ENCODE results near the gene NTRK2.

The NTRK2 gene

GRCh38 chr9:84812355-84812754 is 142.8 kb downstream of the NTRK2 start:
- DNase-seq (ENCODE audit: extremely low read depth, low read depth), result no peak
- TF ChIP-seq, protein P1, sequence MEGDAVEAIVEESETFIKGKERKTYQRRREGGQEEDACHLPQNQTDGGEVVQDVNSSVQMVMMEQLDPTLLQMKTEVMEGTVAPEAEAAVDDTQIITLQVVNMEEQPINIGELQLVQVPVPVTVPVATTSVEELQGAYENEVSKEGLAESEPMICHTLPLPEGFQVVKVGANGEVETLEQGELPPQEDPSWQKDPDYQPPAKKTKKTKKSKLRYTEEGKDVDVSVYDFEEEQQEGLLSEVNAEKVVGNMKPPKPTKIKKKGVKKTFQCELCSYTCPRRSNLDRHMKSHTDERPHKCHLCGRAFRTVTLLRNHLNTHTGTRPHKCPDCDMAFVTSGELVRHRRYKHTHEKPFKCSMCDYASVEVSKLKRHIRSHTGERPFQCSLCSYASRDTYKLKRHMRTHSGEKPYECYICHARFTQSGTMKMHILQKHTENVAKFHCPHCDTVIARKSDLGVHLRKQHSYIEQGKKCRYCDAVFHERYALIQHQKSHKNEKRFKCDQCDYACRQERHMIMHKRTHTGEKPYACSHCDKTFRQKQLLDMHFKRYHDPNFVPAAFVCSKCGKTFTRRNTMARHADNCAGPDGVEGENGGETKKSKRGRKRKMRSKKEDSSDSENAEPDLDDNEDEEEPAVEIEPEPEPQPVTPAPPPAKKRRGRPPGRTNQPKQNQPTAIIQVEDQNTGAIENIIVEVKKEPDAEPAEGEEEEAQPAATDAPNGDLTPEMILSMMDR (IDR thresholded peaks at IDR 0.05; ENCODE audit: low read depth, low read length), result no peak

DNA sequence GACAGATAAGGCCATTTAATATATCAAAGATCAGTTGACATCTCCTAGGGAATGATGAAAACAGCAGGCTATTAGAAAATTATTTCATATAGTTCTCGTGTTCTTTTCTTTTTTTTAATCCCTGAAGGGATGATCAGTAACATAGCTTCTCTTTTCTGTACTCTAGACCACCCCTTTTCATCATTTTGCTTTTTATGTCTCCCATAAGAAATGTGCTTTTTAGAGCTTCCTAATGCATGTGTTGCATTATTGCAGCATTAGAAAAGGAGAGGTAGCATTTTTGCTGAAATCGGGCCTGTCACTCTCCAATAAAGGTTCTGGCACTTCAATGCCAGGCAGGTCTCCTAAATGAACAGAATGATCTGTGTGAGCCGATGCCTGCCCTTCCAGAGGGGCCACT is 143.3 kb downstream of the NTRK2 start:
- DNase-seq (ENCODE audit: extremely low read depth, low read depth), result no peak
- TF ChIP-seq, protein P1 (IDR thresholded peaks at IDR 0.05; ENCODE audit: low read depth, low read length), result no peak

DNA sequence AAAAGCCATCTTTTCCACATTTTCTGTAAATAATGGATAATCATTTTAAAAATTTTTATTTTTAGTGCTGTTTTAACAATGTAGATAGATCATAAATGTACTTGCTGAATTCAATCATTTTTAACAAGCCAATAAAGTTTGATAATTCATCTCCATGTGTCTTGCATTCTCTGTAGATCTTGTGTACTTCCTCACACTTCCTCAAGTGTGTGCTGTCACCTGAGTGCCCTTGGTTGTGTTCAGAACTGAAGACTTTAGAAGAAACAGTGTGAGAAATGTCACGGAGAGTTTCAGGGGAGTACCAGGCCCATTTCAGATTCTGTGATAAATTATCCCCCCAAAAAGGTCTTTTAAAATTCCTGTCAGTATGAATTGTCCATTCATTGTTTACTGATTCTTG is 146.0 kb downstream of the NTRK2 start:
- DNase-seq (ENCODE audit: extremely low read depth, low read depth), result no peak
- TF ChIP-seq, protein P1 (IDR thresholded peaks at IDR 0.05; ENCODE audit: low read depth, low read length), result no peak

- DNase-seq (ENCODE audit: extremely low read depth, low read depth), result no peak
- TF ChIP-seq, protein P1 (IDR thresholded peaks at IDR 0.05; ENCODE audit: low read depth, low read length), result no peak
Measured at GRCh38 chr9:84817038-84817437, 147.5 kb downstream of the NTRK2 start.

DNA sequence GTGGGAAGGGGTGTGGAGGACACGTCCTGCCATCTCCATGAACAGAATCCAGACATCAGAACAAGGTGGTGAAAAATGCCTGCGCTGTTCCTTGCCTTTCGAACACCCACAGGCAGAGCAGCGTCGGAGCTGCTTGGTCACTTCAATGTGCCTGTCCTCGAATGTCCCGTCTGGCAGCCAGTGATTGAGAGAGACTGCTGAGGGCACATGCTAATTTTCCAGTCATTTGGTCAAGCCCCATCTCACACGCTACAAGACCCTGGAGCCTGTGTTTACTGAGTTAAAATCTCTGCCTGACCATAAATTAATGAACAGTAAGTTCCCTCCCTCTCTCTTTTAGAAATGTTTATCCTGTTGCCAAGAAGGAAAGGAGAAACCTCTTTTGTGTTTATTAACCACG is 149.3 kb downstream of the NTRK2 start:
- TF ChIP-seq, protein P1 (IDR thresholded peaks at IDR 0.05; ENCODE audit: low read depth, low read length), result no peak
- no peak for DNase-seq (ENCODE audit: extremely low read depth, low read depth)

DNA sequence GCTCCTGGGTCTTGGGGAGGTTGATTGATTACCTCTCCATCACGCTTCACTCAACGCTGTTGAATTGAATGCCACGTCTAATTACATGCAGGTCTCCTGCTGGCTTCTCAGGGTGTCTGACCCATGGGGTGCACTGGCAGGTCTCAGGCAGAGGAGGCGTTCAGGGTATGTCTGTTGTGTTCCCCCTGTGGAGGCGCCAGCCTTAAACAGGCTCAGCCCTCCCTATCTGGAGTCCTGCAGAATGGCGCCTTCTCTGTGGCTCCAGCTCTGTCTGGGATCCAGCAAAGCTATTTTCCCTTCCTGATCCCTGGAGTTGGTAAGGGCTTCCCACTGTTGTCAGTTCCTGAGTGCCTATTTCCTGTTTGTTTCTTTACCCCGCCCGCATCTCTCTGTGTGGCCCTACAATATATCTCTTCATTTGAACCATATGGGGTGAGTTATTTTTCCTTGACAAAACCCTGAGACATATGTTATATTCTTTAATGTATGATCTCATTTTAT is 150.0 kb downstream of the NTRK2 start:
- TF ChIP-seq, protein P1 (IDR thresholded peaks at IDR 0.05; ENCODE audit: low read depth, low read length), result no peak
- DNase-seq (ENCODE audit: extremely low read depth, low read depth), result no peak

DNA sequence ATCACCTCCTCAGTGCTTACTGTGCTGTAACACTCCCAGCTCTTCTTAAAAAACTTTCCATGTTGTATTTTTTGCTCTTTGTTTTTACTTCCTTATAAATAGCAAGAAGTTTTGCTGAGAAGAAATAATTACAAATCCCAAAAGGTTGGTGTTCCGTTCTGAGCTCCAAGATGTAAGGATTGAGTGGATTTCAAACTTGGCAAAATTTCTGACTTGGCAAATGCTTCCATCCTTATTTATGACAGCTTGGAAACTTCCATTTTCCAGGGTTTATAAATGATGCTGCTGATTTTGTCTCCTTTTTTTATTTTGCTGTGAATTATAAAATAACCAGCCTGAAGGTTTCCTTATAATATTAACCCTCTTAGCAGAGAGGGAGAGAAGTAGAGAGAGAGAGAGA is 151.9 kb downstream of the NTRK2 start:
- no peak for DNase-seq (ENCODE audit: extremely low read depth, low read depth)
- TF ChIP-seq, protein P1 (IDR thresholded peaks at IDR 0.05; ENCODE audit: low read depth, low read length), result no peak
